HG03025 (cell line): ENCODE results near the gene GNRH2.
"Not testable (repeated sequence)": the region's sequence is repeated elsewhere in the genome, so short reads cannot be mapped to it uniquely, and the experiment has no call there.

Source experiments
- ATAC-seq: cut with Tn5 transposase; IDR thresholded peaks from one replicate; pipeline ENCODE4 v1.9.1; 2021; ENCODE audit warnings: mild to moderate bottlenecking, moderate library complexity; ENCODE audit not compliant: unreplicated experiment, low FRiP score

The GNRH2 gene

GRCh38 chr20:3041854-3042409 is 1.5 kb upstream of the GNRH2 start:
- ATAC-seq: no peak

DNA sequence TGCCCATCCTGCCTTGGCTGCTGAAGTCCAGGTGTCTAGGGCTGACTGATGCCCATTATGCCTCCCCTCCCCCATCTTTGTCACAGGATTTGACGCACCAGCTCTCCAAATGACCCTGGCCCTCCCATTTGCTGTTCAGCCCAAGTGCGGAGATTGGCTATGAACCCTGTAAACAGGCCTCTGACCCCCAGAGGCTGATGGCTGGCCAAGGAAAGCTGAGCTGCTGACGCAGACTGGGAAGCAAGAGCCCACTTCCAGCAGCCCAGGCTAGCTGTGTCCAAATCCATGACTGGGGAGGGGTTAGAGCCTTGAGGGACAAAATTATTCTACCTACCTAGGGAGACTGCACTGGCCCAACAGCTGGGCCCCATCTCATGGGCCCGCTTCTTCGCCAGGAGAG is 797 bp upstream of the GNRH2 start:
- ATAC-seq: no peak

DNA sequence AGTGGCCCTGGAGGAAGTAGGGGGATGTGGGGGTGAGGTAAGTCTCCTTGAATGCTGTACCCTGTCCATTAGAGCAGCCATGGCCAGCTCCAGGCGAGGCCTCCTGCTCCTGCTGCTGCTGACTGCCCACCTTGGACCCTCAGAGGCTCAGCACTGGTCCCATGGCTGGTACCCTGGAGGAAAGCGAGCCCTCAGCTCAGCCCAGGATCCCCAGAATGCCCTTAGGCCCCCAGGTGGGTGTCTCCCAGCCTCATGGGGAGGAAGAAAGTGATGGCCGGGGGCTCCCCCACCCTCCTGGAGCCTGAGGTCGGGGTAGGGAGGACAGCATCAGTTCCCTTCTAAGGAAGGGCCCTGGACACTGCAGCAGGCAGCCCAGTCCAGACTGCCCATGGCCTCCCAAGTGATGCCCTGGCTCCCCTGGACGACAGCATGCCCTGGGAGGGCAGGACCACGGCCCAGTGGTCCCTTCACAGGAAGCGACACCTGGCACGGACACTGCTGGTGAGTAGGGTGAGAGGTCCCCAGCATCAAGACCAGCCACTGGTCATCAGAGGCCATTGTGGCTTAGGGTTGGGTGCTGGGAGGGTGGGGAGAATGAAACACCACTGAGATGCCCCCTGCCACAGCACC is 1.0 kb downstream of the GNRH2 start:
- no peak for ATAC-seq

GRCh38 chr20:3045042-3045815 is 1.8 kb downstream of the GNRH2 start:
- ATAC-seq: peak; percentile 40

DNA sequence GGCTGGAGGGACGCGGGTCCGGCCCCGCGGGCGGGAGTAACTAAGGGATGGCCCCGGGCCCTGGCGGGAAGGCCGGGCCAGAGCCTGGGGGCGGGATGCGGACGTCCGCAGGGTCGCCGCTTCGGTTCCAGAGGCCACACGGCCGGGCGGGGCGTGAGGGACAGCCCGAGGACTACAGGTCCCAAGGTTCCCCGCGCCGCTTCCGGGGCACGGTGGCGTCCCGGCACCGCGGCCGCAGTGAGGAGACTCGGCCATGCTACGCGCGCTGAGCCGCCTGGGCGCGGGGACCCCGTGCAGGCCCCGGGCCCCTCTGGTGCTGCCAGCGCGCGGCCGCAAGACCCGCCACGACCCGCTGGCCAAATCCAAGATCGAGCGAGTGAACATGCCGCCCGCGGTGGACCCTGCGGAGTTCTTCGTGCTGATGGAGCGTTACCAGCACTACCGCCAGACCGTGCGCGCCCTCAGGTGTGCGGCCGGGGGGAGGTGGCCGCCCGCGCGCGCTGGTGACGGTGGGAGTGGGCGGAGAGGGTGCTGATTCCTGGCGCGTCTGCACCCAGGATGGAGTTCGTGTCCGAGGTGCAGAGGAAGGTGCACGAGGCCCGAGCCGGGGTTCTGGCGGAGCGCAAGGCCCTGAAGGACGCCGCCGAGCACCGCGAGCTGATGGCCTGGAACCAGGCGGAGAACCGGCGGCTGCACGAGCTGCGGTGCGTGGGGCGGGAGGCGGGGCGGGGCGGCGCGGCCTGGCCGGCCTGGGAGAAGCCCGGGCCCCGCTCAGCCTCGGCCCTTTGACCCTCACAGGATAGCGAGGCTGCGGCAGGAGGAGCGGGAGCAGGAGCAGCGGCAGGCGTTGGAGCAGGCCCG is 2.6 kb downstream of the GNRH2 start, which contains the start of gene MRPS26:
Gene MRPS26 (plus strand): TSS at position 237 of the 861 bp plus-strand sequence. CDS start 17 bp downstream, at position 254.
- ATAC-seq: peak; percentile 86

GRCh38 chr20:3046677-3047462 is 3.4 kb downstream of the GNRH2 start:
- peak; percentile 9 for ATAC-seq

GRCh38 chr20:3047486-3048419 is 4.3 kb downstream of the GNRH2 start:
- ATAC-seq: no peak

DNA sequence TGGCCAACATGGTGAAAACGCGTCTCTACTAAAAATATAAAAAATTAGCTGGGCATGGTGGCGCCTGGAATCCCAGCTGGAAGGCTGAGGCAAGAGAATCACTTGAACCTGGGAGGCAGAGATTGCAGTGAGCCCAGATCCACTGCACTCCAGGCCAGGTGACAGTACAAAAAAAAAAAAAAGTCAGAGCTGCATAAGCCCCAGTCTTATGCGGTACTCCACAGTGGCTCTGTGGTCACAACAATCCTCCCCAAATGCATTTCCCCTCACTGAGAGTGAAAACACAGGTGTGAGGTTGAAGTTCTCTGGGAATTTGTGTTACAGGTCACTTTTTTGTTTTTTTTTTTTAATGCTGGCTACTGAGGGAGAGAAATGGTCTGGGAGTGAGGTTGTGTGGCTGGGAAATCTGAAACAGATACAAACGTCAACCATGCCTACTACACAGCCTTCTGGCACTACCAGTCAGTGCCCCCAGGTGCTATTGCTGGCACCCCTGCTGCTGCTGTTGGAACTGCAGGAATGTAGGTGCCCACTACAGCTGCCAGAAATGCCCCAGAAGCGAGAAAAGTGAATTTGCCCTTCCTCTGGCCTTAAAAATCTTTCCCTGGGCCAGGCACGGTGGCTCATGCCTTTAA is 8.1 kb downstream of the GNRH2 start:
- no peak for ATAC-seq

DNA sequence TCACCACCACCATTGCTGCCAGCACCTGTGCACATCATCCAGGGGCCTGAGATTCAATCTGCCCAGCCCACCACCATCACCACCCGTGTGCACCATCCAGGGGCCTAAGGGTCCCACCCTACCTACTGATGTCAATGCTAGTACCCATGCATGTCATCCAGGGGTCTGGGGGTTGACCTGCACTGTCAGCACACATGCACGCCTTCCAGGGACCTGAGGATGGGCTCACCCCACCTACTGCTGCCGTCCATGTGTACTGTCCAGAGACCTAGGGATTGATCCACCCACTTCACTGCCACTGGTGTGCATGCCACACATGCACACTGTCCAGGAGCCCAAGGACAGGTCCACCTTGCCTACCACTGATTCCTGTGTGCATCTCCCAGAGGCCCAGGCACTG is 16.1 kb downstream of the GNRH2 start:
- ATAC-seq: no peak

GRCh38 chr20:3064119-3064518 is 20.7 kb downstream of the GNRH2 start:
- not testable (repeated sequence) for ATAC-seq

- ATAC-seq: no peak
These were observed 24.0 kb downstream of the GNRH2 start for GRCh38 chr20:3067139-3068014.

DNA sequence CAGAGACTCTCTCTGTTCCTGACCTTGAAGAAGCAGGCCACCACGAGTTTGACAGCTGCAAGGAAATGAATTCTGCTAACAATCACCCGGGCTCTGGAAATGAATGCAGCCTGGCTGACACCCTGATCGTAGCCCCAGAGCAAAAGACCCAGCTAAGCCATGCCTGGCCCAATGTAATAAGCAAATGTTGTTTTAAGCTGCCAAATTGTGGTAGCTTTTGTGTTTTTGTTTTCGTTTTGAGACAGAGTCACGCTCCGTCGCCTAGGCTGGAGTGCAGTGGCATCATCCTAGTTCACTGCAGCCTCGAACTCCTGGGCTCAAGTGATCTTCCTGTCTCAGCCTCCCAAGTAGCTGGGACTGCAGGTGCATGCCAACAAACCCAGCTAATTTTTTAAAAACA is 24.7 kb downstream of the GNRH2 start:
- no peak for ATAC-seq

DNA sequence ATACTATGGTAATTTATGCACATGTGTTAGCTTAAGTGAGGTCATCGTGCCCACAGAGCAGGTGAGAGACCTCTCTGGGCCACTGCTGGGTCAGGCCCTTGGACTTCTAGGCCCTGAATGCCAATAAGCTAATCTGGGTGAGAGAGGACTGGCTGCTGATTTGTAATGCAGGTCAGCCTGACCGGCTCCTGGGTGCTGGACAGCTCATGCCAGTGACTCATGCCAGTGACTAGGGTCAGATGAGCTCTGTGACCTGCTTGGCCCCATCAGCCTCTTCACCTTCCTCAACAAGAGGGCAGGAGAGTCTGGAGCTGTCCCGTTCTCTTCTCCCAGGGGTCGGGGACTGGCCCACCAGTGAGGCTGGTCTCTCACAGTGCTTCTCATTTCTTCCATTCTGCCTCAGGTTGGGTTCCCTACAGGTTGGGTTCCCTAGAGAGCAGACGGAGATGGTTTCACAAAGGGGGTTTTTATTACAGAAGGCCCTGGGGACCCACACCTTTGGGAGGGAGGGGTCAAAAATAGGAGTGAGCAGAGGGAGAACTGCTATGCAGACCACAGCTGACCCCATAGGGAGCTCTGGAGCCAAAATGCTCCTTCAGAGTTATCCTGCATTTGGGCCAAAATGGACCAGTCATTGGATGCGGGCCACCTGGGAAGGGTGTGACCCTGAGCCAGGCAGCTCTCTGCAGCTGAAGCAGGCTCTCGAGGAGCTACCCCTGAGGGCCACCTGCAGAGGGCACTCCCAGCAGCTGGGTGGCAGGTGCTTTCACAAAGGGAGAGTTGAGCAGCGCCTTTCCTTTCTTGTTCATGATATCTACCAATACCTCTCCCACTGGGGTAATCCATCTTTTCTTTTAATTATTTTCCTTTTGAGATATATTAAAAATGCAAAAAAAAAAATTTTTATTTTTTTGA is 25.8 kb downstream of the GNRH2 start:
- no peak for ATAC-seq

DNA sequence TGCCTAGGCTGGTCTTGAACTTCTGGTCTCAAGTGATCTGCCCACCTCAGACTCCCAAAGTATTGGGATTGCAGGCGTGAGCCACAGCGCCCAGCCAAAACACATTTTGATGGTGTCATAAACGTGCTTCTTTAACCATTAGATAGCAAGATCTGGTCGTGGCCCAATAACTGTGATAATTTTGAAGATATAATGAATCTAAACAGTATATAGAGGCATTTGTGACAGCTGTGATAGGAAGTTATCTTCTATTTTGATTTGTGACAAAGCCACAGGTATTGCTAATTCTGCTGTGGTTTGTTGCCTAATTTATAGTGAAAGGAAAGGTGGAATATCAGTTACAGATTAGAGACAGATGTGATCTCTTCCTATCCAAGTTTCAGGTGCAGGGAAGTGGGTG is 27.3 kb downstream of the GNRH2 start:
- no peak for ATAC-seq

DNA sequence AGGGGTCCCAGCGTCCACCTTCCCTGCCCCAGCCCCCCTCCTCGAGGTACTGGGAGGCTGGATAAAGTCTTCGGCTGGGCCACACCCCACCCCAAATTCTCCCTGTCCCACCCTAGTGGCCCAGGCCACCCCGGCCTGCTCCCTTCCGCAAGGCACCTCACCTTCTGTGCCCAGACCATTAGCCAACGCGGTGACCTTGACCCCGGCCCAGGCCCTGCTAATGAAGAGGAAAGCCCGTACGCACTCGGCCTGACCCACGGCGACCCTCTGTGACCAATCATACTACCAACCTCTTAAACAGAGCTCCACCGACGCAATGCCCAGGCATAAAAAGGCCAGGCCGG is 27.8 kb downstream of the GNRH2 start:
- ATAC-seq: no peak

GRCh38 chr20:3071610-3072529 is 28.4 kb downstream of the GNRH2 start, which contains the start of gene OXT:
TSS of gene OXT (plus strand) at chr20:3071620. CDS start at chr20:3071656, 36 bp downstream.
- ATAC-seq: no peak
